ENCODE results near the gene PDYN. TPM values are rescaled to one million over a fixed set of nuclear protein-coding genes. Genes with fewer than 3 reads are reported as not detected.
A peak's percentile ranks its signal among the peaks of the same experiment; 100 is the strongest.

PDYN gene
- total and polyA plus RNA-seq, 9 of the 15 experiments (the other 6 are each of a cell fraction or from before 2014, with no cell fraction given) = not detected

GRCh38 chr20:2006452-2007361, 12.8 kb upstream of the PDYN start:
- BruUV-seq (replicated peaks) = no TSS peak
- POLR2A ChIA-PET = interaction anchor here (1.6 kb wide), 1 partner anchor 164 kb away, joined by 4 read pairs; no protein-coding TSS in a partner anchor
- TF ChIP-seq CBFA2T3 (IDR thresholded peaks at IDR 0.05) (no peak), REST (IDR thresholded peaks at IDR 0.05; ENCODE audit: borderline replicate concordance) (peak; percentile 34; the same call in 1 of the 2 replicates), REST (CRISPR knock-in tag; IDR thresholded peaks at IDR 0.05; ENCODE audit: low read depth) (no peak), LARP7 (IDR thresholded peaks at IDR 0.05) (no peak), PTTG1 (tag; IDR thresholded peaks at IDR 0.05; ENCODE audit: low read depth) (no peak), FOXA3 (CRISPR knock-in tag; conservative IDR thresholded peaks at IDR 0.05 in 1 of 2, IDR thresholded peaks at IDR 0.05 in 1 of 2) (no peak), ZC3H4 (CRISPR knock-in tag; IDR thresholded peaks at IDR 0.05; ENCODE audit: borderline replicate concordance) (no peak)
- TF ChIP-seq, protein P1, sequence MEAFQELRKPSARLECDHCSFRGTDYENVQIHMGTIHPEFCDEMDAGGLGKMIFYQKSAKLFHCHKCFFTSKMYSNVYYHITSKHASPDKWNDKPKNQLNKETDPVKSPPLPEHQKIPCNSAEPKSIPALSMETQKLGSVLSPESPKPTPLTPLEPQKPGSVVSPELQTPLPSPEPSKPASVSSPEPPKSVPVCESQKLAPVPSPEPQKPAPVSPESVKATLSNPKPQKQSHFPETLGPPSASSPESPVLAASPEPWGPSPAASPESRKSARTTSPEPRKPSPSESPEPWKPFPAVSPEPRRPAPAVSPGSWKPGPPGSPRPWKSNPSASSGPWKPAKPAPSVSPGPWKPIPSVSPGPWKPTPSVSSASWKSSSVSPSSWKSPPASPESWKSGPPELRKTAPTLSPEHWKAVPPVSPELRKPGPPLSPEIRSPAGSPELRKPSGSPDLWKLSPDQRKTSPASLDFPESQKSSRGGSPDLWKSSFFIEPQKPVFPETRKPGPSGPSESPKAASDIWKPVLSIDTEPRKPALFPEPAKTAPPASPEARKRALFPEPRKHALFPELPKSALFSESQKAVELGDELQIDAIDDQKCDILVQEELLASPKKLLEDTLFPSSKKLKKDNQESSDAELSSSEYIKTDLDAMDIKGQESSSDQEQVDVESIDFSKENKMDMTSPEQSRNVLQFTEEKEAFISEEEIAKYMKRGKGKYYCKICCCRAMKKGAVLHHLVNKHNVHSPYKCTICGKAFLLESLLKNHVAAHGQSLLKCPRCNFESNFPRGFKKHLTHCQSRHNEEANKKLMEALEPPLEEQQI (IDR thresholded peaks at IDR 0.05) = no peak

More at GRCh38 chr20:2006452-2007361, 12.8 kb upstream of the PDYN start:
- Histone ChIP-seq H3K27ac (ENCODE audit: extremely low read depth, low read depth, low read length) (no peak overlapping the region), H3K9me3 (replicated peaks; ENCODE audit: control insufficient read depth, insufficient read depth, low read depth, low read length) (no peaks in the 10 kb centered on the region), H3K4me2 (ENCODE audit: insufficient read depth, low read length) (no peak overlapping the region), H3K4me1 (replicated peaks in 1 of 2; ENCODE audit: control insufficient read depth in 2 of 2, insufficient read depth in 2 of 2, low read length in 2 of 2) (no peaks in the 10 kb centered on the region), H3K9me1 (ENCODE audit: control insufficient read depth, insufficient read depth, low read length) (no peaks in the 10 kb centered on the region), H3K36me3 (ENCODE audit: control insufficient read depth, insufficient read depth, low read length) (no peaks in the 10 kb centered on the region), H3K79me2 (ENCODE audit: control insufficient read depth, insufficient read depth, low read length) (no peaks in the 10 kb centered on the region), H3K9ac (ENCODE audit: insufficient read depth in 1 of 2, low read depth in 2 of 2, low read length in 2 of 2) (no peak overlapping the region), H2AFZ (ENCODE audit: low read depth, low read length) (no peak overlapping the region), H3K27me3 (ENCODE audit: control insufficient read depth in 2 of 2, insufficient read depth in 2 of 2, low read length in 2 of 2) (no peaks in the 10 kb centered on the region), H3K4me3 (no peak overlapping the region), H4K20me1 (replicated peaks; ENCODE audit: control insufficient read depth, insufficient read depth, low read length) (no peaks in the 10 kb centered on the region)
- DNase-seq (ENCODE audit: extremely low read depth in 1 of 4, low spot score in 3 of 4) = peak; percentile 46 to 70 (median 58)
- FAIRE-seq = no peak
- peak; percentile 70 for ATAC-seq
- in situ Hi-C loops (cut with MboI) = no loop called here
- 13% methylated on average over 20 of the region's 20 CpGs for WGBS (ENCODE audit: insufficient coverage, low coverage, missing lambda C conversion rate)
- CTCF ChIA-PET (ENCODE audit: low intra/inter-chr PET ratio) = interaction anchor here (2.4 kb wide), 1 partner anchor 166 kb away, joined by 14 read pairs; no protein-coding TSS in a partner anchor
- intact Hi-C loops (cut with micrococcal nuclease) = loop anchor here (1.0 to 5.0 kb wide), 2 partner anchors 86 to 166 kb away; no protein-coding TSS in a partner anchor

Measured in K562 (cell line).